ENCODE data around the gene POU3F3. TPM values are rescaled to one million over a fixed set of nuclear protein-coding genes. Genes with fewer than 3 reads are reported as not detected.

POU3F3 gene
- total RNA-seq, 2 donors from 2014 or later = not detected

DNA sequence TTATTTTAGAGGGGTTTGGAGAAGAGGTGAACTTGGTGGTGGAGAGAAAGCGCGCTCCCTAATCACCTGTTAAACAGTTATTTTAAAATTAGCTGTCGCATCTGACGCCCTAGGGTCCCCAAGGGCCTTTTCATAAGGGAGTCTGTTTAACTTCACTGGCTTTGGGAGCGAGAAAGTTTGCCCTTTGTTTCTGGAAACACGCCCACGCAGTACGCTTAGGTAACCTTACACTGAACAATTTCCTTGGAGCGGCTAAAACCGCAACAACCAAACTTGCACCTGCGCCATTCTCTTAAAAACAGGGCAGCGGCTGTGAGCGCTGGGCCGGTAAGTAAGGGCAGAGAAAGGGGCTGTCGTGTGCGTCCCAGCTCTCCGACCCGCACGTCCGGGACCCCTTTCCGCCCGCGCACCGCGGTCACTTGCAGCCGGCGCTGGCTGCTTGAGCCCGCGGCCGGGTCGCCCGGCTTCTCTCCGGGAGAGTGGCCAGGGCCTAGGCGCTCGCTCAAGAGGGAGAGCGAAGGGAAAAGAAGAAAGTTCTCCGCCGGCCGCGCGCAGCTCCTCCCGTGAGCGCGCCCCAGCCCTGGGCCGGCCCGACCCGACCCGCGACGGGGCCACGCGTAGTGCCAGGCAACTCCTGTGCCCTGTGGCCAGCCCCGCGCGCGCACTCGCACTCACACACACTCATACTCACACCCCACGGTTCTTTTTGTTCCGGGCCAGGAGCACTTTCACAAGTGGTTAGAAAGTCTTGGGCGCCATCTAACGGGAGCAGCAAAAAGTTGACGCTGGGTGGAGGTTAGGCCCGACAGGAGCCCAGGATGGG lies 19.2 kb downstream of the POU3F3 start:
- H3K27ac Mint-ChIP-seq = no peak overlapping the region
- TF ChIP-seq, protein P1, sequence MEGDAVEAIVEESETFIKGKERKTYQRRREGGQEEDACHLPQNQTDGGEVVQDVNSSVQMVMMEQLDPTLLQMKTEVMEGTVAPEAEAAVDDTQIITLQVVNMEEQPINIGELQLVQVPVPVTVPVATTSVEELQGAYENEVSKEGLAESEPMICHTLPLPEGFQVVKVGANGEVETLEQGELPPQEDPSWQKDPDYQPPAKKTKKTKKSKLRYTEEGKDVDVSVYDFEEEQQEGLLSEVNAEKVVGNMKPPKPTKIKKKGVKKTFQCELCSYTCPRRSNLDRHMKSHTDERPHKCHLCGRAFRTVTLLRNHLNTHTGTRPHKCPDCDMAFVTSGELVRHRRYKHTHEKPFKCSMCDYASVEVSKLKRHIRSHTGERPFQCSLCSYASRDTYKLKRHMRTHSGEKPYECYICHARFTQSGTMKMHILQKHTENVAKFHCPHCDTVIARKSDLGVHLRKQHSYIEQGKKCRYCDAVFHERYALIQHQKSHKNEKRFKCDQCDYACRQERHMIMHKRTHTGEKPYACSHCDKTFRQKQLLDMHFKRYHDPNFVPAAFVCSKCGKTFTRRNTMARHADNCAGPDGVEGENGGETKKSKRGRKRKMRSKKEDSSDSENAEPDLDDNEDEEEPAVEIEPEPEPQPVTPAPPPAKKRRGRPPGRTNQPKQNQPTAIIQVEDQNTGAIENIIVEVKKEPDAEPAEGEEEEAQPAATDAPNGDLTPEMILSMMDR (conservative IDR thresholded peaks at IDR 0.05) = peak; percentile 78
- H3K27me3 ChIP-seq (ENCODE audit: control insufficient read depth, insufficient read depth, low read length, poor library complexity, severe bottlenecking) = peaks cover 100% of the 10 kb centered on the region
- 0% methylated on average over 13 to 63 of the region's 63 CpGs for WGBS, 2 experiments (ENCODE audit: insufficient coverage in 1 of 2, insufficient read length in 1 of 2)
- peak; percentile 90 for DNase-seq
- H3K9ac ChIP-seq (ENCODE audit: extremely low read depth, low read length, poor library complexity, severe bottlenecking) = no peak overlapping the region
- H3K9me3 ChIP-seq (ENCODE audit: control insufficient read depth, low read length) = no peaks in the 10 kb centered on the region
- H3K4me3 ChIP-seq (ENCODE audit: low read length) = peak overlapping the region; percentile 76
- peaks cover 100% of the 10 kb centered on the region for H3K27me3 Mint-ChIP-seq (ENCODE audit: insufficient read depth)
- H3K36me3 Mint-ChIP-seq (ENCODE audit: low read depth) = no peaks in the 10 kb centered on the region
- no peaks in the 10 kb centered on the region for H3K36me3 ChIP-seq (ENCODE audit: control insufficient read depth, insufficient read depth, low read length)
- H3K9me3 Mint-ChIP-seq = no peaks in the 10 kb centered on the region
- peaks cover 14% of the 10 kb centered on the region for H3K4me1 Mint-ChIP-seq
- peak overlapping the region; percentile 59 for H3K4me3 Mint-ChIP-seq
- peaks cover 6% of the 10 kb centered on the region for H3K4me1 ChIP-seq (ENCODE audit: control insufficient read depth, insufficient read depth, low read length)
- H3K27ac ChIP-seq (ENCODE audit: low read depth, low read length) = peak overlapping the region; percentile 84

DNA sequence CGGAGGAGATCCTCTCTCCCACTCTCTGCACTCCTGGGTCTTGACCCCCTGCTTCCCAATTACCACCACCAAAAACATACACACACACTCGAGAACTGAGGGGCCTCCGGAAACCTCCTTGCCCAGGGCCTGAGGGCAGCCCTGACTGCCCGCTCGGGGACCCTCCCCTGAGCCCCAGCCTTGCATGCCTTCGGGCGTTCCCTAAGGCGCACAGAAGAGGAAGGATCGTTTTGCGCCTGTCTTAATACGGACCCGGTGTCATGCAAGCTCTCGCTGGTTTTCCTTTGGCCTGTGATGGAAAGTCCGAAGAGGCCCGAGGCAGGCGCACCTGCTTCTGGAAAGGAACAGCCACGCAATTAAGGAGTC lies 19.8 kb downstream of the POU3F3 start:
- no peaks in the 10 kb centered on the region for H3K36me3 ChIP-seq (ENCODE audit: control insufficient read depth, insufficient read depth, low read length)
- H3K4me1 Mint-ChIP-seq = peaks cover 14% of the 10 kb centered on the region
- peaks cover 6% of the 10 kb centered on the region for H3K4me1 ChIP-seq (ENCODE audit: control insufficient read depth, insufficient read depth, low read length)
- H3K4me3 ChIP-seq (ENCODE audit: low read length) = peak overlapping the region; percentile 76
- TF ChIP-seq, protein P1 (conservative IDR thresholded peaks at IDR 0.05) = no peak
- no peak overlapping the region for H3K27ac Mint-ChIP-seq
- 17 to 25% methylated on average over 3 to 17 of the region's 17 CpGs for WGBS, 2 experiments (ENCODE audit: insufficient coverage in 1 of 2, insufficient read length in 1 of 2)
- no peaks in the 10 kb centered on the region for H3K9me3 Mint-ChIP-seq
- H3K36me3 Mint-ChIP-seq (ENCODE audit: low read depth) = no peaks in the 10 kb centered on the region
- H3K27me3 ChIP-seq (ENCODE audit: control insufficient read depth, insufficient read depth, low read length, poor library complexity, severe bottlenecking) = peaks cover 100% of the 10 kb centered on the region
- H3K4me3 Mint-ChIP-seq = peak overlapping the region; percentile 59
- H3K9ac ChIP-seq (ENCODE audit: extremely low read depth, low read length, poor library complexity, severe bottlenecking) = no peak overlapping the region
- peaks cover 97% of the 10 kb centered on the region for H3K27me3 Mint-ChIP-seq (ENCODE audit: insufficient read depth)
- DNase-seq = no peak
- no peaks in the 10 kb centered on the region for H3K9me3 ChIP-seq (ENCODE audit: control insufficient read depth, low read length)
- H3K27ac ChIP-seq (ENCODE audit: low read depth, low read length) = no peak overlapping the region

DNA sequence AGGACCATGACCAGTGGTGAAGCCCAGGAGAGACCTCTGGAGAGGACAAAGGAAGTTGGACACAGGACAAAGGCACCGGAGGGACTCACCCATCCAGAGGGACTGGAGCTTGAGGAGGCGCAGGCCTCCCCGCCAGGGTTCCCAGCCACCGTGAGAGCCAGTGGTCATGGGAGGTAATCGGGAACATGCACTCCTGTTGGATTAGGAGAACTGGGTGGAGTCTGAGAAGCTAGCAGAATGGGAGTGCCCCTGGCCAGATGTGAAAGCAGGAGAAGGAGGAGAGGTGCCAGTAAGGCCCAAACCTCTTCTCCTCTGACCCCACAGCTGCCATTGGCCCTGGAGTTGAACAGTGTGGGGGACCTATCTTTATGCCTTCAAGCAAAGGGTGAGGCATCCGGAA lies 20.3 kb downstream of the POU3F3 start:
- peak; percentile 50 for DNase-seq
- peaks cover 6% of the 10 kb centered on the region for H3K4me1 ChIP-seq (ENCODE audit: control insufficient read depth, insufficient read depth, low read length)
- Mint-ChIP-seq H3K4me3 (no peak overlapping the region), H3K36me3 (ENCODE audit: low read depth) (no peaks in the 10 kb centered on the region), H3K4me1 (peaks cover 14% of the 10 kb centered on the region), H3K27me3 (ENCODE audit: insufficient read depth) (peaks cover 97% of the 10 kb centered on the region), H3K9me3 (no peaks in the 10 kb centered on the region), H3K27ac (no peak overlapping the region)
- H3K27ac ChIP-seq (ENCODE audit: low read depth, low read length) = no peak overlapping the region
- H3K27me3 ChIP-seq (ENCODE audit: control insufficient read depth, insufficient read depth, low read length, poor library complexity, severe bottlenecking) = peaks cover 98% of the 10 kb centered on the region
- H3K4me3 ChIP-seq (ENCODE audit: low read length) = no peak overlapping the region
- TF ChIP-seq, protein P1 (conservative IDR thresholded peaks at IDR 0.05) = no peak
- 69 to 82% methylated on average over 6 of the region's 6 CpGs for WGBS, 2 experiments (ENCODE audit: insufficient coverage in 1 of 2, insufficient read length in 1 of 2)
- no peaks in the 10 kb centered on the region for H3K36me3 ChIP-seq (ENCODE audit: control insufficient read depth, insufficient read depth, low read length)
- no peaks in the 10 kb centered on the region for H3K9me3 ChIP-seq (ENCODE audit: control insufficient read depth, low read length)
- no peak overlapping the region for H3K9ac ChIP-seq (ENCODE audit: extremely low read depth, low read length, poor library complexity, severe bottlenecking)
